Activated CD4-positive, CD25-positive, alpha-beta regulatory T cell treated with anti-CD3 and anti-CD28 coated beads, Interleukin-2, amount 50 U/mL, for 24 hours (primary cell): ENCODE data around the gene SLC24A4.
"Not testable (repeated sequence)": the region's sequence is repeated elsewhere in the genome, so short reads cannot be mapped to it uniquely, and the experiment has no call there.

Experiments
- ATAC-seq, 2 donors: fragments of 150-1000 bp; cut with Tn5 transposase; one replicate each; pipeline ENCODE4 v1.10.0; 2021; ENCODE audit warnings: mild to moderate bottlenecking in 1 of 2, moderate library complexity in 1 of 2

The SLC24A4 gene

DNA sequence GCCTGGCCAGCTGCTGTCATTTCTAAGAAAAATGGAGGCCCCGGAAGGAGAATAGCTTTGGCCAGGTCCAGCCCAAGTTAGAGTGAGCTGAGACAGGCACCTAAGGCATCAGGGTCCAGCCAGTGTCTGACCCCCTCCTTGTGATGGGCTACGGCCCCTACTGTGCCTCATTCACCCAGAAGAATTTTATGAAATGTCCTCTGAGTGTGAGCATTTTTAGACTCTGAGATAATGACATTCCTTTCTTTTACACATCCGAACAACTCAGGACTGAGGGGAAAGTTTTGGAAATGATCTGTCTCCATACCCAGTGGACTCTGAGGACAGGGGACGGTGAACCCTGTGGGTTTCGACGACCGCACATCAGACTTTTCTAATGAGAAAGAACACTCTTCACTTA, 50.4 kb downstream of the SLC24A4 start:
- ATAC-seq: no peak

DNA sequence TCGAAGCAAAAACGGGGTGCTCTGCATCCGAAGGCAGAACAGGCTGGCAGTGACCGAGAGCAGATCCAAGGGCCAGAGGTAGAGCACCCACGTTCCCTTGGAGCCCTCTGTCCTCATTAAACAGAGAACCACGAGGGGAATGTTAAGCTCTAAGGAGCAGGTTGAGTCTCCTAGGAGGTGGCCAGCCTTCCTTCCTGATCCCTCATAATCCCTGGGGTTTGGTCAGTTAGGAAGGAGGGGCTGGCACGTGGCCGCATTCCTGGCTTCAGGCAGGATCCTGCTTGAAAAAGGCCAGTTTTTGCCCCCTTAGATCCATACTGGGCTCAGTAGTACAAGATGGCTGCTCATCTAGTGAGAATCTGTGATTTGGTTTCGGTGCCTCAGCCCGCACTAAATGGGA, 57.2 kb downstream of the SLC24A4 start:
- no peak for ATAC-seq

DNA sequence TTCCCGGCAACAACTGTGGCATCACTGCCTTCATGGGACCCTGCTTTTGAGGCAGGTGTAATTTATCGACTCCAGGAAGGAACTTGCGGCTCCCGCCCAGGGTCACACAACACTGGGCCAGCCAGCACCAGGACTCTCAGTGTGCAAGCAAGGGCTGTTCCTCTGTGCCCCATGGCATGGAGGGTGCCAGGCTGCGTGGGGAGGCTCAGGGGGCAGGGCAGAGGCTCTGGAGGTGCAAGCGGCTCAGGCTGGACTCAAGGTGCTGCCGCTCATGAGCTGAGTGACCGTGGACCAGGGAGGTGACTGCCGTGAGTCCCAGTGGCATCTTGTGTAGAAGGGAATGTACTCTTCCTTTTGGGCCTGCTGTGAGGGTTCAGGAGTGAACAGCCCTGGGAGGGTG, 57.6 kb downstream of the SLC24A4 start:
- no peak for ATAC-seq

DNA sequence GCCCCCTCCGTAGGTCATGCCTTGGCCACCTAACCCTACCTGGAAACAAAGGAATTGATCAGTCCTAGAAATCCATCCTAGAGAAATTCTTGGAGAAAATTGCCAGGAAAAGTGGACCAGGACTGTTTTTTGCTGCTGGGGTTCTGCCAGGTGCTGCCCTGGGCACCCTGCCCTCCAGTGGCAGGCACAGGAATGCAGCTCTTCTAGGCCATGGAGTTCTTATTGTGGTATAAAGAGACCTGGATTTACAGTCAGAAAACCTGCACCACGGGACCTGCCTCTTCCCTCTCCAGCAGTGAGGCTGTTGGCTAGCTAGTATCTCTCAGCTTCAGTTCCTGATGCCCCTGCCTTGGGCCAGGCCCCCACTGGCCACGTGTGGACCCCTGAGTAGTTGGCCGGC, 59.7 kb downstream of the SLC24A4 start:
- no peak for ATAC-seq

DNA sequence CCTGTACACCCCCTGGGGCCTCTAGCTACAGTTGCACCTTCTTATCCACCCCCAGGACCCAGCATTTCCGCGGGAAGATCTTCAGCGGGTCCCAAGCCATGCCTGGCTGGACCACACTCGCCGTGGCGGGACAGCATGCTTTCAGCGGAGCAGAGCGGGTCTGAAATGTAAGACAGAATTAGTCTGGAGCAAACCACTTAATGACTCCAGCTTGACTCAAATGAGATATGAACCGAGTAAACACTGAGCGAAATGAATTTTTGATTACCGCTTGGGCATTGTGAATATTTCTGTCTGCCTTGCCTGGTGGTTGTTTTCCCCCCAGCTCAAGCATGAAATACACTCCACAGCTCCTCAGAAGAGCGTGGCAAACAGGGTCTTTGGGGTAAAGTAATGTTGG, 60.8 kb downstream of the SLC24A4 start:
- no peak for ATAC-seq

DNA sequence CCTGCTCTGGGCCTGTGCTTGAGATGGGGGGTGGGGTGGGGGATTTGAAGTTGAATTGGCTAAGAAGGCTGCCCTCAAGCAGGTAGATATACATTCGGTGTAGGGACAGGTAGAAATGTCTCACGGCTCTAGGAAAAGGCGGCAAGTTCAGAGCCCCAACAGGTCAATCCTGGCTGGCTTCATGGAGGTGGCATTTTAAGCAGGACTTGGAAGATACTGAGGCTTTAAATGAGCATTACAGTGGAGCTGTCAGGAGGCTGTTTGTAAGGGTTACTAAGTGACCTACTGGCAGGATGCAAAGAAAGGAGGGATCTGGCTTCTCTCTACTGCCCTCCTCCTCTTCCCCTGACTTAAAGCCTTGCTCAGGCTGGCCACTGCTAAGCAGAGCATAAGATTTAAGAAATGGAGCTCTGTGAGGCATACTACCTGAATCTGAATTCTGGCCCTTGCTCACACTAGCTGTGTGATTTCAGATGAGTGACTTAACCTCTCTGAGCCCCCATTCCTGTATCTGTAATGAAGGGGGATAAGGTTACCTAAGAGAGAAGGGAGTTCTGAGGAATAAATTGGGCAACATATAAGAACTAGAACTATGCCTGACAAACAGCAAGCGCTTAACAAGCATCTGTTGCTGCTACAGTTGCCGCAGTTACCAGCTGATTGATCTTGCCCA, 61.6 kb downstream of the SLC24A4 start:
- no peak for ATAC-seq

DNA sequence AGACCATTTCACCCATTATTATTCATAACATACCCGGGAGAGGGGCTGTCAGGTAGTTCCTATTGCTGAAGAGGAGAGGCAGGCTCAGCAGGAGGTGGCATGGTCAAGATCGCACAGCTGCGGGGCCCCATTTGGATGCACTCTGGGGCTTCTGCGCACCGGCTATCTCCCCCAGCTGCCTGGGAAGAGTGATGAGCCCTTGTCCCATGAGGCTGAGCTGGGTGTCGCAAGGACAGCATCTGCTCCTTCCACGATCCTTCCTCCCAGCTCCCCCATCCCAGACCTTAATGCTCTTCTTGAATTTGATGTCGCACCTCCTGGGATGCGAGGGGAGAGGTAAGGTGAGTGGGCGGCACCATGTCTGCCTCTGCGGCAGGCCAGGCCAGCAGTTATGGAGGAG, 62.6 kb downstream of the SLC24A4 start:
- ATAC-seq: no peak

DNA sequence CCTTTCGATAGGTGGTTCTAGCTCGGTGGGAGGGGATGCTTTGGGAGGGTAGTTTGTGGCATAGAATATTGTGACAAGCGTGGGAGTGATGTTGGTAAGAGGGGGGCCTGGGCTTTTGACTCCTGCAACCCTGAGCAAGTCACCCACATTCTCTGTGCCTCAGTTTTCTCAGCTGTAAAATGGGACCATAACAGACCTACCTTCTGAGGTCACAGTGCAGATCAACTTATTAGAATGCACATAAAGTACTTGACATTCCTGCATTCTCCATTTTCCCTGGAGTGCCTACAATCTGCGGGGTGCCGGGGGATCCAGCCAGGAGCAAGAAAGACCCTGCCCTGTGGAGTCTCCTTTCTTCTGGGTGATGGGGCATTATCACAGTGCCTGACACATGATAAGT, 63.2 kb downstream of the SLC24A4 start:
- ATAC-seq: no peak

DNA sequence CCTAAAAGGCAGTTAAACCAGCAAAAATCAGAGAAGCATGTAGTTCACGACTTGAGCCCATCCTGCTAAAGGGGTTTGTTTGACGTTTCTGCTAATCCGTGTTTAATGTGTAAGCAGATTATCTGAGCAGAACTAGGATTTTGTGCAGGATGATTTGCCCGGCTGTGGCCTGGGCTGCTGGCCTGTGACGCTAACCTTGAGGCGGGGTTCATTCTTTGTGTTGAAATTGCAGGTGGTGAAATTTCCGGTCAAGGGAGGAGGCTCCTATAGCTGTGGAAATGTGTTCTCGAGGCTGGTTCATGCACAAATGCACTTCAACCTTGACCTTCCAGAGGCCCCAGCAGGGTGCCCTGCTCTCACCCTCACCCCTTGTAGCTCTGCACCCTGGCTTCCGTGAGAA, 63.7 kb downstream of the SLC24A4 start:
- no peak for ATAC-seq

DNA sequence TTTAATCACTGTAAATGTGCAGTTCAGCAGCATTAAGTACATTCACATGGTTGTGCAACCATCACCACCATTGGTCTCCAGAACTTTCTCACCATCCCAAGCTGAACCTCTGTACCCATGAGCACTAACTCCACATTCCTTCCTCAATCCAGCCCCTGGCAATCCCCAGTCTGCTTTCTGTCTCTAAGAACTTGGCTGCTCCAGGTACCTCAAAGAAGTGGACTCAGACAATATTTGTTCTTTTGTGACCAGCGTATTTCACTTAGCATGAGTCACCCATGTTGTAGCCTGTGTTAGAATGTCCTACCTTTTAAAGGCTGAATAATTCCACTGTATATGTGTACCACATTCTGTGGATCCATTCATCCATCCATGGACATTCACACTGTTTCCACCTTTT, 64.6 kb downstream of the SLC24A4 start:
- ATAC-seq: no peak

DNA sequence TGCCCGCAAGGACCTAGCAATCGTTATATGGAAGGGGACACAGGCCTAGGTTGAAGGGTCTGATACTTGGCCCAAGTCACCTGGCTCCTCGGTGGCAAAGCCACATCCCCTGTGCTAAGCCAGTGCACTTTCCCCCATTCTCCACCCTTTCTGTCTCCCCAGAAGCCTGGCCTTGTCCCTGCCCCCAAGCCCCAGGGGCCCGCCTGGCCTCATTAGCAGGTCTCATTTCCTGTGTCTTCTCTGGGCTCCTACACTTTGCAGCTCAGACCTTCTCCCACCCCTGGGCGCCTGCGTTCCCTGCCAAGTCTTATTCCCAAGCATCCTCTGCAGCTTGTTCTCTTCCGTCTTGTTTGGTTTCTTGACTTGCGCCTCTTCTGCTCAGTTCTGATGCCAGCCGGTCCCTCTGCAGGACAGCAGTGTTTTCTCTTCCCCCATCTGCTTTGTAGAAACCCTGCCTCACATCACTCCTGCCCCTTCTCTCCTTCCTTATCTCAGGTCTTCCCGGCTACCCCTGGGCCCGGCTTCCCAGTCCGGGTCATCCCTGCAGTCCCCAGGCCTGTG, 66.7 kb downstream of the SLC24A4 start:
- ATAC-seq: no peak

DNA sequence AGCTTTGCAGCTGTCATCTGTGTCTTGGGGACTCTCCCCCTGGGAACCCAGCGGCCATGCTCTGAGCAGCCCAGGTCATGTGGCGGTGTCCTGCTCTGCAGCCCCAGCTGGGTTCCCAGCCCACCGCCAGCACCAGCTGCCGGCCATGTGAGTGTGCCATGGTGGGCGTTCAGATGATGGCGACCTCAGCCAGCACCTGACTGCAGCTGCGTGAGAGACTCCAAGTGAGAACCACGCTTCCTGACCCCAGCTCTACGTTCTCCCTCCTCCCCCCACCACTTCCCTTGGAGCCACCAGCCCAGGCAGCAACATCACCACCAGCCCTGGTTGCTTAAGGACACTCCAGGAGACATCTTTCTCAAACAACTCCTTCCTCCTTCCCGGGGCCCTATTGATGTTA, 68.8 kb downstream of the SLC24A4 start:
- ATAC-seq: no peak

DNA sequence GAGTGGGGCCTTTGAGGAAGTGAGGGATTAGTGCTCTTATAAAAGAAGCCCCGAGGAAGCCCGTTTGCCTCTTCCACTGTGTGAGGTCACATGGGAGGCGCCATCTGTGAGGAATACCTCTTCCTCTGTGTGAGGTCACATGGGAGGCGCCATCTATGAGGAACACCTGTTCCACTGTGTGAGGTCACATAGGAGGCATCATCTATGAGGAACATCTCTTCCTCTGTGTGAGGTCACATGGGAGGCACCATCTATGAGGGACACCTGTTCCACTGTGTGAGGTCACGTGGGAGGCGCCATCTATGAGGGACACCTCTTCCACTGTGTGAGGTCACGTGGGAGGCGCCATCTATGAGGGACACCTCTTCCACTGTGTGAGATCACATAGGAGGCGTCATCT, 69.7 kb downstream of the SLC24A4 start:
- no peak for ATAC-seq

DNA sequence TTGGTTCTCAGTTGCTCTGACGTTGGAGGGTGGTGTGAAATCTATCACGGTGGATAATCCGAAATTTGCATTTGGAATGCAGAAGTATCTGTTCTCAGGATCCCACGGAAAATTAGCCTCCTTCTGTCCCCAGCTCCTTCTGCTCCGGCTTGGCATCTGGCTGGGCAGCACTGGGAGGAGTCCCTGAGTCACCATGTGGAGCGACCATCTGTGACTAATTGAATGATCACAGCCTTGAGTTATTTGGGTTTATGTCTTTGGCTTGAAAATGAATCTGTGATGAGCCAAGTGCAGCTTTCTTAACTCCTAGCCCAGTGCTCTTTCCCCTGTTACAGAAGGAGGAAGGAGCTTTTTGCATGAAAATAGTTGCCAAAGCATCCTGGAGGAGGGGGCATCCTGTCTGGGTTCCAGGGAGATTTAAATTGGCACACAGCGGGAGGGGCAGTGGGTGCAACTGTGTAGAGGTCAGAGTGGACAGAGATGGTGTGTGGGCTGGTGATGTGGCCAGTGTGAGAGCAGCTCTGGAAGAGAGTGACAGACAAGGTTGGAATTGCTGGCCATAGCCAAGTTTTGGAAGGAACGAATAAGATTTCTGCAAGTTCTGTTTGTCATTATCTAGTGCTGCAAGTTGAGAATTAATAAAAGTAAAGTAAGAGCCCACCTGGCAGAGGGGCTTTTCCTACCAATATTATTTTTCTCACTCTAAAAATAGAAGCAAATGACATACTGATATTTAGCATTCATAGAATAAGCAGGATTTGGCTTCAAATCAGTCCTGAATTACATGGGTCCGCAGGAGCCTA, 74.4 kb downstream of the SLC24A4 start:
- ATAC-seq: no peak

DNA sequence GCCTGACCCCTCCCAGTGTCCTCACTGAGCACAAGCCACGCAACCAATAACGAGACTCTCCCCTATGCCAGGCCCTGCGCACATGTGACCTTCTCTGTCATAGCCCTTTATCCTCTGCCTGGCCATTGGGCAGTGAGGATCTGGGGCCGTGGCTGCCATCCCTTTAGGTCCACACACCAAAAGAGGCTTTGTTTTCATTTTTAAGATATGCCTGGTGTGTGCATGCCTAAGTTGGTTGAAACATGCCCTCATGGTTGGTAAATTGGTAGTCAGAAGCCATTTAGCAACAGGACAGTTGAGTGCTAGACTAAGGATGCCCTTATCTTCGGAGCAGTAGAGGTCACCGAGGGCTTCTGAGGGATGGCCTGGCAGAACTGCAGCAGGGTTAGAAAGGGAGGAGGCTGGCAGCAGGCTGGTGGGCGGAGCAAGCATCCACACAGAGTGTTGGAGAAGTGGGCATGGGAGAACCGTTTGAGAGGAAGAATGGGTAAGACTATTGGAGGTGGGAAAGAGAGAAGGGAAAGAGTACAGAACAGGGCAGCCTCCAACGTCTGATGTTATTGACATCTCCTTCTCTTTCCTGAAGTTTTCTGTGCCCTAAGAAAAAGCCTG, 75.1 kb downstream of the SLC24A4 start:
- no peak for ATAC-seq

DNA sequence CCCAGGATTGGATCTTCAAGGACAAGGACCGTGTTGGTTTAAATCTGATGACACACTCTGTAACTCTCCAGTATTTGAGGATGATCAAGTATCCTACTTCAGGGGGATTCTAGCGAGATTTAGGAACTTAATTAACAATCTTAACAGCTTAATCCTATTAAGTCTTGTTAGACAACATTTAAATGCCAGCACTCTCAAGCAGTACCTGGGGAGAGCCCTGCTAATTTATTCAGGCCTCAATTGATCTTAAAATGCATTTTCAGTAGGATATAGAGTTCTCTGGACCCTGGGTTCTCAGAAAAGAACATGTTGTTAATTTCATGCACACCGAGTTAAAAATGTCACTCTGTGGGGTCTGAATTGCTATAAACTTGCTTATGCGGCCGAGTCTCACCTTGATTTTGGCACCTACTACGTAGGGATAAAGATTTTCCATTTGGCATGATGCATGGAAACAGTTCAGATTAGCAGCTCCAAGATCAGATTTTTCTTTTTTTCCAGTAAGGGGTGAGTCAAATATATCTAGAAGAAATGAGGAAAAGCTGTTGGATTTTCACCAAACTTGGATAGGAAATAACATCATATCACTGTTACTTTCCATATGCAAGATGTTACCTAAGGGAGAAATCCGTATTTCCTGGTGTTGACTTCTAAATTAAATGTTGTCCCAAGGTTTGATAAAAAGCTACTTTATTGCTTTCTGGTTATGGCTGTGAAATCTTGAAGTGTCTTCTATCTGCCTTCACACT, 76.1 kb downstream of the SLC24A4 start:
- ATAC-seq: no peak

DNA sequence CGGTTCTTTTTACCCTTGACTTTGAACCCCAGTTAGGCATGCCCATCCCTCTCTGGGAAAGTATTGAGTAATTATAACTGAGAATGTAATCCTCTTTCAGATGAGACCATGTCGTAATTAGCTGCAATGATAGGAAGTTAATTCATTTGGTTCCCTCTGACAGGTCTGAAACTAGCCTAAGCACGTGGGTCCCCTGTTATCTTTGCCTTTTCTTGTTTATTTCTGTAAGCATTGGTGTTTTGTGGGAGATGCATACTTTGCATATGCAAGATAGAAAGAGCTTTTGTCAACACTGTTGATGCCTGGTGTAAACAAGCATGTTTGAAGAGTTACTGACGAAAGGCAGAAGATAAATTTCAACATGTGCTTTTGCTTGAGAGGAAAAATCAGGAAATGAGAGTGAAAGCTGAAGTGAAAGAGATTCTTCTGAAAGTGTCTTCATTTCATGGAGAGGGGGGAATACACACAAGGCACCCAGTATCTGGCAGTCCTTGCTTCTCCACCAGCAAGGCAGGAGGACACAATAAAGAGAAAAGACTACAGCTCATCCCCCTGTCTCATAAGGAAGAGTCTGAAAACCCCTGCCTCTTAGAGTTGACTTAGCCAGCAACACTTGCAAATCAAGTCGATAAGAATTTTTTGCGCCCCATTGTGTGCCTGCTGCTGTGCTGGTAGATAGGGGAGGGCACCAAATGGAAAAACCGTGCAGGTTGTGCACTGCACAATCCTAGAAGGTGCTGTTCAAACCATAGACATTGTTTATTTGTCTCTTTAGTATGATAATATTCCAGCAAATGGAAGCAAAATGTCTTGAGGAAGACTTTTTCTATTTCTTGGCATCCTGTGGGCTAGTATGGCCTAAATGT, 77.8 kb downstream of the SLC24A4 start:
- no peak for ATAC-seq

DNA sequence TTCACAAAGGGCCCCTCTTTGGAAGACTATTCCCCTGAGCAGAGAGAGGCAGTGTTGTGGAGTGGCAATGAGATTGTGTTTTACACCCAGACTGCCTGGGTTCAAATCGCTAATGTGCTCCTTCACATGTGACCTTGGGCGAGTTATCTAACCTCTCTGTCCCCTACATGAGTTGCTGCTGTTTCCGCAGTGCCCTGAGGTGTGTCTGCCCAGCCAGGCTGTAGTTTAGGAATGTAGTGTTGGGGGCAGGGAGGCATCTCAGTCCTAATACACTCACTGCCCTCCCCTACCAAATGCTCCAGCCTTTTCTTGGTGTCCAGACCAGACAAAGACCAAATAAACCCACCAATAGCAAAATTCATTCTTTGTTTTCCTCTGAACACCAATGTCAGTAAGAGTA, 78.6 kb downstream of the SLC24A4 start:
- ATAC-seq: no peak

DNA sequence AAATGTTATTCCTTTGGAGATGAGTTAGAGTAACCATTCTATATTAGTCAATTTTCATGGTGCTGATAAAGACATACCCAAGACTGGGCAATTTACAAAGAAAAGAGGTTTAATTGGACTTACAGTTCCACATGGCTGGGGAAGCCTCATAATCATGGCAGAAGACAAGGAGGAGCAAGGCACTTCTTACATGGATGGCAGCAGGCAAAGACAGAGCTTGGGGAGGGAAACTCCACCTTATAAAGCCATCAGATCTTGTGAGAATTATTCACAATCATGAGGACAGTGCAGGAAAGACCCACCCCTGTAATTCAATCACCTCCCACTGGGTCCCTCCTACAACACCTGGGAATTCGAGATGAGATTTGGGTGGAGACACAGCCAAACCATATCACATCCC, 79.5 kb downstream of the SLC24A4 start:
- ATAC-seq: not testable (repeated sequence)

DNA sequence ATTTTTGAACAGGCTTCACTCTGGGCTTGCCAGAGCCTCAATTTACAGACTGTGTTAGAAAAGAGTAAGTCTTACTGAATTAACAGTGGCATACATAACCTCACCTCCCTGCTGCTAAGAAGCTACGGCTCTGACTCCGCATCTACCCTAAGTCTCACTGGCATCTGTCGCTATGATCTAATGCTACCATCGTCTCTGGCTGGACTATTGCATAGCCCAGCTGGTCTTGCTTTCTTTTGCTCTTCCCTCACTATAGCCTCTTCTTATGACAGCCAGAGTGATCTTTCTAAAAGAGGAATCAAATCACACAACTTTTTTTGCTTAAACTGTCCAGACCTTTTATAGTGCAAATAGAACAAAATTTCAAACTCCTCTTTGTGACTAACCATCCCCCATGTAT, 81.1 kb downstream of the SLC24A4 start:
- ATAC-seq: no peak

DNA sequence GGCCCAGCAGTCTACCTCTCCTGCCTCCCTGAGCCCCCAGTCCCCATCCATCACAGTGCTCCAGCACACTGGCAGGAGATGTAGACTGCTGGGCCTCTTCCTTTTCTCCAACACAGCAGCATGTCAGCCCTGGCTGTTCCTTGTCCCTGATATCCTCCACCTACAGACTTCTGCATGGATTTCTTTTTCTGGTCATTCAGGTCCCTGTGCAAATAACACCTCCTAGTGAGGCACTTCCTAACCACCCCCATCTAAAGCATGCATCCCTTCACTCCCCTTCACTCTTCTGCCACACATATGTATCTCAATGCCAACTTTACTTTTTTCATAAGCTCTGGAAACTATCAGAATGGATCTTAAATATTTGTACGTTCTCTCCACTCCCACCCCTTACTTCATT, 81.5 kb downstream of the SLC24A4 start:
- no peak for ATAC-seq

DNA sequence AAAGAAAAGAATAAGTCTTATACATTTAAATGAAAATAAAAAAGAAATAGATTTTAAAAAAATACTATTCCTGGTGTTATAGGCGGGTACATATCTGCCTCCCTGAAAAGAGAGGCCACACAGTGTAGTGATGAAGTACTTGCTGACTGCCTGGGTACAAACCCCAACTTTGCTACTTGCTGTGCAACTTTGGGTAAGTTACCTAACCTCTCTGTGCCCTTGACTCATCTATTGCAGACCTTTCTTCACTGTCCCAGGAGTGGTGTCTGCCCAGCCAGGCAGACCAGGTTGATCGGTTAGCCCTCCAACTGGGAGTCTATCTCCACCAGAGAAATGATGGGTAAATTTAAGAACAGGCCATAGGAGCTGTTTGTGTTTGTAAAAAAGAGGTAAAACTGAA, 82.0 kb downstream of the SLC24A4 start:
- ATAC-seq: no peak
